K562 (cell line): Measurements from ENCODE around the gene PEDS1. TPM values are rescaled to one million over a fixed set of nuclear protein-coding genes. Genes with fewer than 3 reads are reported as not detected.

Experiments used
- CEBPG ChIP-seq, 3 experiments: fragments of 200-800 bp in 1 of 3; sonication (Bioruptor generic) in 1 of 3; sonication (generic) in 1 of 3; formaldehyde crosslinking in 1 of 3; IDR thresholded peaks in 2 of 3; conservative IDR thresholded peaks in 1 of 3; 2 replicates each; pipeline versions ENCODE4 v1.6.1 to v1.8.0; 2016 to 2022; ENCODE audit warnings: missing compliant biosample characterization in 2 of 3, missing genetic modification characterization in 2 of 3, mild to moderate bottlenecking in 1 of 3, missing genetic modification reagents in 1 of 3
- KAT8 ChIP-seq: fragments of 450-650 bp; IDR thresholded peaks from 2 replicates; pipeline ENCODE4 v1.6.1; 2016; ENCODE audit warnings: low read depth, mild to moderate bottlenecking
- KDM4B ChIP-seq, 2 experiments: fragments of 450-650 bp in 1 of 2; sonication (generic) in 1 of 2; IDR thresholded peaks; 2 replicates each; pipeline ENCODE4 v1.6.1; 2016 to 2017; ENCODE audit warnings: borderline replicate concordance in 2 of 2, antibody characterized with exemption in 1 of 2, low read depth in 1 of 2, mild to moderate bottlenecking in 1 of 2
- NFIC ChIP-seq: fragments of 450-650 bp; IDR thresholded peaks from 2 replicates; pipeline ENCODE4 v1.6.1; 2017; ENCODE audit warnings: mild to moderate bottlenecking, inconsistent platforms
- TSHZ1 ChIP-seq: fragments of 250-450 bp; sonication (Bioruptor Pico); IDR thresholded peaks from 2 replicates; pipeline ENCODE4 v1.4.0; 2020; ENCODE audit warnings: mild to moderate bottlenecking, moderate library complexity
- ZNF24 ChIP-seq: fragments of 450-650 bp; IDR thresholded peaks from 2 replicates; pipeline ENCODE4 v1.6.1; 2016
- ZNF395 ChIP-seq: fragments of 200-800 bp; sonication (Bioruptor generic); IDR thresholded peaks from 2 replicates; pipeline ENCODE4 v1.6.1; 2017; ENCODE audit warnings: missing genetic modification characterization, missing compliant biosample characterization
- ZNF449 ChIP-seq: fragments of 250-450 bp; sonication (Bioruptor Pico); IDR thresholded peaks from 2 replicates; pipeline ENCODE4 v1.8.0; 2022; ENCODE audit warnings: moderate library complexity, mild to moderate bottlenecking, inconsistent platforms
- polyA plus RNA-seq, 8 experiments: library from polyadenylated mRNA; depleted of rRNA in 4 of 8; stranded (reverse) in 5 of 8; unstranded in 3 of 8; fragments of >200 nt; fragmentation: Nextera tagmentation in 2 of 8; fragmentation: Illumina TruSeq in 1 of 8; extraction: Ambion mirVana in 2 of 8; extraction: Trizol in 1 of 8; gene quantifications; 2 replicates each; pipeline versions ENCODE4 v1.2.1 to v1.2.3, GENCODE V29; 2011 to 2014; ENCODE audit warnings: inconsistent platforms in 1 of 8, missing spikeins in 1 of 8
- total RNA-seq, 7 experiments: library from RNA; depleted of rRNA in 6 of 7; stranded (reverse); fragments of >200 nt in 6 of 7; fragmentation: Illumina TruSeq in 2 of 7; extraction: Trizol in 2 of 7; gene quantifications; 2 replicates each; pipeline versions ENCODE4 v1.2.1 to v1.2.3, GENCODE V29; 2011 to 2021; ENCODE audit warnings: low replicate concordance in 1 of 7

PEDS1 gene
- total and polyA plus RNA-seq, 9 of the 15 experiments (the other 6 are each of a cell fraction or from before 2014, with no cell fraction given) = 2.9 to 38.5 (median 24.2) TPM

- TF ChIP-seq KDM4B (IDR thresholded peaks at IDR 0.05; ENCODE audit: borderline replicate concordance in 2 of 2, low read depth in 1 of 2) (no peak), CEBPG (CRISPR knock-in tag; IDR thresholded peaks at IDR 0.05) (peak; percentile 98), CEBPG (tag; conservative IDR thresholded peaks at IDR 0.05 in 1 of 2, IDR thresholded peaks at IDR 0.05 in 1 of 2) (peak; percentile 99), NFIC (no peak), ZNF395 (peak; percentile 87), KAT8 (no peak), TSHZ1 (CRISPR knock-in tag) (no peak), ZNF24 (no peak), ZNF449 (CRISPR knock-in tag) (no peak)
Observed at GRCh38 chr20:50192364-50193198, 39.1 kb upstream of the PEDS1 start (continued).
